Activated T-cell treated with anti-CD3 and anti-CD28 coated beads, Interleukin-2, amount 50 U/mL, for 72 hours (primary cell): ENCODE results near the gene TOMM40L. TPM values are rescaled to one million over a fixed set of nuclear protein-coding genes. Genes with fewer than 3 reads are reported as not detected.

Source experiments
- ATAC-seq, 2 donors: fragments of 150-1000 bp; cut with Tn5 transposase; replicated peaks in 1 of 2; 2 replicates each; pipeline ENCODE4 v1.10.0; 2021; ENCODE audit warnings: moderate library complexity in 2 of 2, mild to moderate bottlenecking in 1 of 2
- DNase-seq, 2 donors: peaks; one replicate each; pipeline ENCODE4 v3.0.0; 2021 to 2022; ENCODE audit warnings: mixed read lengths in 1 of 2
- H3K27ac Mint-ChIP-seq: one replicate; pipeline ENCODE4 v1.8.0; 2022; ENCODE audit warnings: mild to moderate bottlenecking, moderate library complexity, mixed read lengths
- H3K27me3 Mint-ChIP-seq: one replicate; pipeline ENCODE4 v1.8.0; 2022; ENCODE audit warnings: low read depth, mixed read lengths
- H3K36me3 Mint-ChIP-seq, 2 donors: one replicate each; pipeline ENCODE4 v1.8.0; 2022; ENCODE audit warnings: mixed read lengths in 2 of 2, mild to moderate bottlenecking in 1 of 2; ENCODE audit not compliant: insufficient read depth in 2 of 2
- H3K4me1 Mint-ChIP-seq: one replicate; pipeline ENCODE4 v1.8.0; 2022; ENCODE audit warnings: low read depth, mixed read lengths
- H3K4me3 Mint-ChIP-seq, 2 donors: one replicate each; pipeline ENCODE4 v1.8.0; 2022; ENCODE audit warnings: mild to moderate bottlenecking in 2 of 2, mixed read lengths in 2 of 2, moderate library complexity in 2 of 2
- H3K9me3 Mint-ChIP-seq, 2 donors: one replicate each; pipeline ENCODE4 v1.8.0; 2022; ENCODE audit warnings: mixed read lengths in 2 of 2
- total RNA-seq, 2 donors: library from RNA; stranded (reverse); gene quantifications; one replicate each; pipeline ENCODE4 v1.2.3, GENCODE V29; 2022

TOMM40L gene
- total RNA-seq, 2 donors from 2014 or later, result 10.3 to 14.6 TPM

GRCh38 chr1:161258439-161259344 lies 32.8 kb downstream of the TOMM40L start, which contains the start of gene PCP4L1:
Gene PCP4L1, plus strand, starts transcription at chr1:161258745. Its CDS starts 230 bp downstream, at chr1:161258975.
- Mint-ChIP-seq H3K27ac (no peak within 1 kb of the TSS), H3K4me1 (peaks cover 25% of the 10 kb centered on the region), H3K36me3 (peaks cover 16 to 20% of the 10 kb centered on the region in 2 donors), H3K4me3 (peak within 1 kb of the TSS; percentile 57 to 84), H3K27me3 (peaks cover 61% of the 10 kb centered on the region), H3K9me3 (peaks cover 6 to 11% of the 10 kb centered on the region in 2 donors)
- DNase-seq (peak; percentile 52 to 66), ATAC-seq (peak; percentile 96 to 97)

GRCh38 chr1:161259345-161259702 lies 33.5 kb downstream of the TOMM40L start:
- H3K27me3 Mint-ChIP-seq, result peaks cover 61% of the 10 kb centered on the region
- ATAC-seq (no peak), DNase-seq (no peak)
- peaks cover 16 to 20% of the 10 kb centered on the region in 2 donors for H3K36me3 Mint-ChIP-seq
- no peak overlapping the region for H3K27ac Mint-ChIP-seq
- H3K4me3 Mint-ChIP-seq, result peak overlapping the region; percentile 57 to 84
- H3K9me3 Mint-ChIP-seq, result peaks cover 6 to 11% of the 10 kb centered on the region in 2 donors
- peaks cover 25% of the 10 kb centered on the region for H3K4me1 Mint-ChIP-seq

- Mint-ChIP-seq H3K4me3 (peak overlapping the region; percentile 57 to 84), H3K27me3 (peaks cover 61% of the 10 kb centered on the region), H3K9me3 (peaks cover 6 to 11% of the 10 kb centered on the region in 2 donors), H3K4me1 (peaks cover 25% of the 10 kb centered on the region), H3K27ac (no peak overlapping the region), H3K36me3 (peaks cover 16 to 20% of the 10 kb centered on the region in 2 donors)
- no peak for DNase-seq
- no peak for ATAC-seq
Observed at GRCh38 chr1:161259765-161260164, 33.9 kb downstream of the TOMM40L start.

- peaks cover 56% of the 10 kb centered on the region for H3K27me3 Mint-ChIP-seq
- ATAC-seq, result no peak
- no peak overlapping the region for H3K27ac Mint-ChIP-seq
- H3K36me3 Mint-ChIP-seq, result peaks cover 14 to 19% of the 10 kb centered on the region in 2 donors
- no peak overlapping the region for H3K4me3 Mint-ChIP-seq
- H3K4me1 Mint-ChIP-seq, result peaks cover 25% of the 10 kb centered on the region
- DNase-seq, result no peak
- peaks cover 6 to 11% of the 10 kb centered on the region in 2 donors for H3K9me3 Mint-ChIP-seq
Observed at GRCh38 chr1:161260376-161261260, 34.8 kb downstream of the TOMM40L start.

GRCh38 chr1:161261261-161262235 lies 35.7 kb downstream of the TOMM40L start:
- DNase-seq, result no peak
- Mint-ChIP-seq H3K4me3 (no peak overlapping the region), H3K9me3 (peaks cover 6 to 11% of the 10 kb centered on the region in 2 donors), H3K36me3 (peaks cover 12 to 17% of the 10 kb centered on the region in 2 donors), H3K4me1 (peaks cover 25% of the 10 kb centered on the region), H3K27me3 (peaks cover 51% of the 10 kb centered on the region), H3K27ac (no peak overlapping the region)
- ATAC-seq, result no peak

- Mint-ChIP-seq H3K4me1 (peaks cover 5% of the 10 kb centered on the region), H3K27ac (no peak overlapping the region), H3K36me3 (no peaks in the 10 kb centered on the region), H3K9me3 (no peaks in the 10 kb centered on the region), H3K4me3 (no peak overlapping the region), H3K27me3 (peaks cover 17% of the 10 kb centered on the region)
- DNase-seq, result no peak
- no peak for ATAC-seq
Observed at GRCh38 chr1:161265305-161265704, 39.4 kb downstream of the TOMM40L start.

- Mint-ChIP-seq H3K27ac (no peak overlapping the region), H3K4me1 (no peaks in the 10 kb centered on the region), H3K9me3 (no peaks in the 10 kb centered on the region), H3K36me3 (no peaks in the 10 kb centered on the region), H3K4me3 (no peak overlapping the region), H3K27me3 (peaks cover 8% of the 10 kb centered on the region)
- no peak for ATAC-seq
- no peak for DNase-seq
Observed at GRCh38 chr1:161266202-161266601, 40.3 kb downstream of the TOMM40L start.

- ATAC-seq (no peak), DNase-seq (no peak)
- Mint-ChIP-seq H3K9me3 (no peaks in the 10 kb centered on the region), H3K4me3 (no peak overlapping the region), H3K27me3 (peaks cover 5% of the 10 kb centered on the region), H3K4me1 (no peaks in the 10 kb centered on the region), H3K27ac (no peak overlapping the region), H3K36me3 (no peaks in the 10 kb centered on the region)
Observed at GRCh38 chr1:161266836-161267235, 41.0 kb downstream of the TOMM40L start.

GRCh38 chr1:161267321-161267720 lies 41.5 kb downstream of the TOMM40L start:
- no peak for ATAC-seq
- H3K27ac Mint-ChIP-seq, result no peak overlapping the region
- H3K9me3 Mint-ChIP-seq, result no peaks in the 10 kb centered on the region
- no peaks in the 10 kb centered on the region for H3K36me3 Mint-ChIP-seq
- DNase-seq, result no peak
- no peaks in the 10 kb centered on the region for H3K4me1 Mint-ChIP-seq
- H3K4me3 Mint-ChIP-seq, result no peak overlapping the region
- peaks cover 4% of the 10 kb centered on the region for H3K27me3 Mint-ChIP-seq

GRCh38 chr1:161273402-161273801 lies 47.5 kb downstream of the TOMM40L start:
- no peaks in the 10 kb centered on the region for H3K9me3 Mint-ChIP-seq
- no peaks in the 10 kb centered on the region for H3K4me1 Mint-ChIP-seq
- H3K27me3 Mint-ChIP-seq, result peaks cover 17% of the 10 kb centered on the region
- H3K27ac Mint-ChIP-seq, result no peak overlapping the region
- H3K4me3 Mint-ChIP-seq, result no peak overlapping the region
- H3K36me3 Mint-ChIP-seq, result no peaks in the 10 kb centered on the region
- DNase-seq (no peak), ATAC-seq (no peak)

- DNase-seq (no peak), ATAC-seq (no peak)
- Mint-ChIP-seq H3K9me3 (no peaks in the 10 kb centered on the region), H3K4me3 (no peak overlapping the region), H3K36me3 (no peaks in the 10 kb centered on the region), H3K4me1 (no peaks in the 10 kb centered on the region), H3K27me3 (peaks cover 17% of the 10 kb centered on the region), H3K27ac (no peak overlapping the region)
Observed at GRCh38 chr1:161274874-161275273, 49.0 kb downstream of the TOMM40L start.
